HCT116 (cell line): Measurements from ENCODE around the gene CGNL1. TPM values are rescaled to one million over a fixed set of nuclear protein-coding genes. Genes with fewer than 3 reads are reported as not detected.

Experiments used
- ATAC-seq: fragments of 200-7000 bp; cut with Tn5 transposase; 2 replicates; pipeline ENCODE4 v1.9.1; 2020; ENCODE audit warnings: mild to moderate bottlenecking, moderate library complexity
- BruUV-seq: library from RNA; stranded (reverse); fragments of 400-500 nt; replicated peaks from 2 replicates; lab custom pipeline; 2021; lab: Mats Ljungman, UMichigan
- CTCF ChIA-PET: fragments of 300-600 bp; sonication (Branson Sonifier 250); formaldehyde crosslinking; loops from one replicate; lab custom pipeline; 2021; ENCODE audit warnings: antibody characterized with exemption; lab: Charles Lee
- POLR2A ChIA-PET: fragments of 300-600, 350-600 bp; sonication (Branson Sonifier 250); formaldehyde crosslinking; loops from one replicate; lab custom pipeline; 2021; ENCODE audit warnings: antibody characterized with exemption; lab: Charles Lee
- RAD21 ChIA-PET, 2 experiments: fragments of 300-600 bp; sonication (Branson Sonifier 250); formaldehyde crosslinking; loops; one replicate each; lab custom pipeline; 2023; ENCODE audit warnings: low total read pairs in 2 of 2; ENCODE audit not compliant: uncharacterized antibody in 2 of 2, unreplicated experiment in 2 of 2, low non-redundant PET in 1 of 2; lab: Charles Lee
- DNase-seq: peaks from one replicate; pipeline ENCODE4 v3.0.0-alpha.2; 2010; ENCODE audit warnings: low read depth, low spot score
- H2AFZ ChIP-seq: fragments of 200-600 bp; shearing (Covaris generic), sonication (generic); 2 replicates; pipeline ENCODE4 v1.6.1; 2017; ENCODE audit warnings: low read depth, mixed run types, mixed read lengths, antibody characterized with exemption, low read length; ENCODE audit not compliant: poor library complexity, severe bottlenecking
- H3K27ac ChIP-seq: 2 replicates; pipeline ENCODE4 v1.5.1; 2012; ENCODE audit warnings: low read depth, low read length
- H3K27me3 ChIP-seq: fragments of 200-600 bp; sonication (generic); 2 replicates; pipeline ENCODE4 v1.6.1; 2016; ENCODE audit warnings: mixed run types, low read length, mixed read lengths; ENCODE audit not compliant: insufficient read depth
- H3K36me3 ChIP-seq, 2 experiments: fragments of 200-500 bp in 1 of 2; fragments of 200-600 bp in 1 of 2; sonication (Bioruptor generic) in 1 of 2; sonication (generic) in 1 of 2; 2 replicates each; pipeline versions ENCODE4 v1.5.1 to v1.6.1; 2014 to 2016; ENCODE audit warnings: low read length in 2 of 2, inconsistent platforms in 1 of 2, mixed read lengths in 1 of 2, mixed run types in 1 of 2; ENCODE audit not compliant: insufficient read depth in 2 of 2, control insufficient read depth in 1 of 2
- H3K4me1 ChIP-seq, 2 experiments: fragments of 200-600 bp in 1 of 2; sonication (generic) in 1 of 2; 2 replicates each; pipeline versions ENCODE4 v1.5.1 to v1.6.1; 2012 to 2017; ENCODE audit warnings: low read length in 2 of 2, inconsistent platforms in 1 of 2, mild to moderate bottlenecking in 1 of 2, mixed read lengths in 1 of 2, mixed run types in 1 of 2, moderate library complexity in 1 of 2; ENCODE audit not compliant: insufficient read depth in 2 of 2, control insufficient read depth in 1 of 2
- H3K4me2 ChIP-seq: fragments of 200-600 bp; sonication (generic); 2 replicates; pipeline ENCODE4 v1.6.1; 2017; ENCODE audit warnings: mixed run types, low read length, mixed read lengths
- H3K4me3 ChIP-seq, 2 experiments: fragments of 200-600 bp in 1 of 2; sonication (generic) in 1 of 2; replicated peaks in 1 of 2; 2 replicates each; pipeline ENCODE4 v1.5.1; 2011 to 2016; ENCODE audit warnings: low read length in 2 of 2, control low read depth in 1 of 2, low read depth in 1 of 2, mild to moderate bottlenecking in 1 of 2, mixed read lengths in 1 of 2, mixed run types in 1 of 2
- H3K79me2 ChIP-seq: fragments of 200-600 bp; sonication (generic); 2 replicates; pipeline ENCODE4 v1.6.1; 2017; ENCODE audit warnings: mild to moderate bottlenecking, mixed run types, low read length, moderate library complexity, mixed read lengths; ENCODE audit not compliant: insufficient read depth
- H3K9ac ChIP-seq: fragments of 200-600 bp; sonication (generic); 2 replicates; pipeline ENCODE4 v1.6.1; 2016; ENCODE audit warnings: low read length, mixed read lengths
- H3K9me2 ChIP-seq: fragments of 200-600 bp; sonication (generic), shearing (Covaris generic); 2 replicates; pipeline ENCODE4 v1.6.1; 2017; ENCODE audit warnings: mixed run types, mild to moderate bottlenecking, moderate library complexity; ENCODE audit not compliant: insufficient read depth
- H3K9me3 ChIP-seq, 2 experiments: fragments of 200-500 bp in 1 of 2; fragments of 200-600 bp in 1 of 2; sonication (Bioruptor generic) in 1 of 2; sonication (generic) in 1 of 2; 2 replicates each; pipeline ENCODE4 v1.6.1; 2014 to 2017; ENCODE audit warnings: low read length in 2 of 2, mixed read lengths in 2 of 2, inconsistent platforms in 1 of 2, low read depth in 1 of 2, mild to moderate bottlenecking in 1 of 2, mixed run types in 1 of 2, moderate library complexity in 1 of 2; ENCODE audit not compliant: control insufficient read depth in 1 of 2, insufficient read depth in 1 of 2
- H4K20me1 ChIP-seq: fragments of 200-600 bp; sonication (generic), shearing (Covaris generic); 2 replicates; pipeline ENCODE4 v1.6.1; 2017; ENCODE audit warnings: mixed run types, mild to moderate bottlenecking, moderate library complexity; ENCODE audit not compliant: insufficient read depth
- CBX3 ChIP-seq: IDR thresholded peaks from 2 replicates; pipeline ENCODE4 v1.6.1; 2012; ENCODE audit warnings: low read depth
- CEBPB ChIP-seq: IDR thresholded peaks from 2 replicates; pipeline ENCODE4 v1.6.1; 2012; ENCODE audit warnings: low read depth
- FOSL1 ChIP-seq: IDR thresholded peaks from 2 replicates; pipeline ENCODE4 v1.6.1; 2012; ENCODE audit warnings: low read depth
- RAD21 ChIP-seq: IDR thresholded peaks from 2 replicates; pipeline ENCODE4 v1.6.1; 2012; ENCODE audit warnings: low read depth, mild to moderate bottlenecking
- SIN3A ChIP-seq: IDR thresholded peaks from 2 replicates; pipeline ENCODE4 v1.6.1; 2012; ENCODE audit warnings: low read depth
- ZNF274 ChIP-seq: fragments of 200-500 bp; sonication (Bioruptor generic); IDR thresholded peaks from 2 replicates; pipeline ENCODE4 v1.6.1; 2014; ENCODE audit warnings: mild to moderate bottlenecking, low read depth, low read length, inconsistent platforms
- intact Hi-C: fragments of 100-400 bp; cut with micrococcal nuclease; formaldehyde crosslinking; loops from 2 replicates; pipeline ENCODE4 v1.10.0; 2022
- total RNA-seq: library from RNA; stranded (reverse); gene quantifications from one replicate; pipeline ENCODE4 v1.2.1, GENCODE V29; 2021; ENCODE audit not compliant: unreplicated experiment
- TF ChIP-seq, protein P1 (sequence below): IDR thresholded peaks from 2 replicates; pipeline ENCODE4 v1.6.1; 2012
- TF ChIP-seq, protein P2 (sequence below): IDR thresholded peaks from 2 replicates; pipeline ENCODE4 v1.6.1; 2012; ENCODE audit warnings: low read depth
- TF ChIP-seq, protein P3 (sequence below): IDR thresholded peaks from 2 replicates; pipeline ENCODE4 v1.6.1; 2011; ENCODE audit warnings: mild to moderate bottlenecking, low read length, moderate library complexity; ENCODE audit not compliant: insufficient replicate concordance; ENCODE audit errors: extremely low read depth

Gene CGNL1
- total RNA-seq, 1 experiment from 2014 or later, result 2.2 TPM

DNA sequence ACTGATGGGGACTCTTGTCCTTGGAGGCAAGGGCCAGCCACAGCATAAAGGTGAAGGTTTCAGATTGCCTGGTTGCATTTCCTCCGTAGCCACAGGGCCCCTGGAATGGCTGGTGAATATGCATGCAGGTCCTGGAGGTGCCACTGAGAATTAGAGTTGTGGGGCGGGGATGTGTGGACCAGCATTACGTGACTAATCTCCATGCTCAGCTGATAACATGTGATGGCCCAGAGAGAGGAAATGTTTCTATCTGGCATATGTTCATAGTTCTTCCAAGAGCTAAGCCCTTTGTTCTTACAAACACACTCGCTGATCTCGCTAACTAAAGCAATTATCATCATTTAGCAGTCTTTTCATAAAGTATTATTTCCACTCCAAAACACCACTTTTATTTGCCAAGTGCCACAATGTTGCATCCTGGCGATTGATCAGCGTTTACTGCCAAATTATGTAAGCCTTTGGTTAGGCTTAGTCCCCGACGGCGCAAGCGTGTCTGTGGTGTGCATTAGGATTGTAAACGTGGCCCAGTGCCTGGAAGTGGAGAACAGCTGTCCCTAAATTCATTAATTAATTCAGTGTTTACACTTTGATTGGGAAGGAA, 55.9 kb downstream of the CGNL1 start:
- Histone ChIP-seq H3K9ac (no peak overlapping the region), H3K4me3 (no peak overlapping the region), H3K27me3 (no peaks in the 10 kb centered on the region), H3K9me2 (no peaks in the 10 kb centered on the region), H3K4me2 (no peak overlapping the region), H3K27ac (no peak overlapping the region), H4K20me1 (no peaks in the 10 kb centered on the region), H2AFZ (no peak overlapping the region), H3K36me3 (no peaks in the 10 kb centered on the region), H3K79me2 (no peaks in the 10 kb centered on the region), H3K9me3 (no peaks in the 10 kb centered on the region), H3K4me1 (no peaks in the 10 kb centered on the region)
- no peak for ATAC-seq
- no peak for DNase-seq
- no TSS peak for BruUV-seq
- ChIA-PET CTCF (no interaction called here), POLR2A (no interaction called here), RAD21 (no interaction called here)
- TF ChIP-seq, protein P1, sequence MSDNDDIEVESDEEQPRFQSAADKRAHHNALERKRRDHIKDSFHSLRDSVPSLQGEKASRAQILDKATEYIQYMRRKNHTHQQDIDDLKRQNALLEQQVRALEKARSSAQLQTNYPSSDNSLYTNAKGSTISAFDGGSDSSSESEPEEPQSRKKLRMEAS, result no peak
- TF ChIP-seq CBX3 (no peak), SIN3A (no peak), RAD21 (no peak), ZNF274 (no peak), CEBPB (no peak), FOSL1 (no peak)
- TF ChIP-seq, protein P2, sequence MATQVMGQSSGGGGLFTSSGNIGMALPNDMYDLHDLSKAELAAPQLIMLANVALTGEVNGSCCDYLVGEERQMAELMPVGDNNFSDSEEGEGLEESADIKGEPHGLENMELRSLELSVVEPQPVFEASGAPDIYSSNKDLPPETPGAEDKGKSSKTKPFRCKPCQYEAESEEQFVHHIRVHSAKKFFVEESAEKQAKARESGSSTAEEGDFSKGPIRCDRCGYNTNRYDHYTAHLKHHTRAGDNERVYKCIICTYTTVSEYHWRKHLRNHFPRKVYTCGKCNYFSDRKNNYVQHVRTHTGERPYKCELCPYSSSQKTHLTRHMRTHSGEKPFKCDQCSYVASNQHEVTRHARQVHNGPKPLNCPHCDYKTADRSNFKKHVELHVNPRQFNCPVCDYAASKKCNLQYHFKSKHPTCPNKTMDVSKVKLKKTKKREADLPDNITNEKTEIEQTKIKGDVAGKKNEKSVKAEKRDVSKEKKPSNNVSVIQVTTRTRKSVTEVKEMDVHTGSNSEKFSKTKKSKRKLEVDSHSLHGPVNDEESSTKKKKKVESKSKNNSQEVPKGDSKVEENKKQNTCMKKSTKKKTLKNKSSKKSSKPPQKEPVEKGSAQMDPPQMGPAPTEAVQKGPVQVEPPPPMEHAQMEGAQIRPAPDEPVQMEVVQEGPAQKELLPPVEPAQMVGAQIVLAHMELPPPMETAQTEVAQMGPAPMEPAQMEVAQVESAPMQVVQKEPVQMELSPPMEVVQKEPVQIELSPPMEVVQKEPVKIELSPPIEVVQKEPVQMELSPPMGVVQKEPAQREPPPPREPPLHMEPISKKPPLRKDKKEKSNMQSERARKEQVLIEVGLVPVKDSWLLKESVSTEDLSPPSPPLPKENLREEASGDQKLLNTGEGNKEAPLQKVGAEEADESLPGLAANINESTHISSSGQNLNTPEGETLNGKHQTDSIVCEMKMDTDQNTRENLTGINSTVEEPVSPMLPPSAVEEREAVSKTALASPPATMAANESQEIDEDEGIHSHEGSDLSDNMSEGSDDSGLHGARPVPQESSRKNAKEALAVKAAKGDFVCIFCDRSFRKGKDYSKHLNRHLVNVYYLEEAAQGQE, result no peak
- TF ChIP-seq, protein P3, sequence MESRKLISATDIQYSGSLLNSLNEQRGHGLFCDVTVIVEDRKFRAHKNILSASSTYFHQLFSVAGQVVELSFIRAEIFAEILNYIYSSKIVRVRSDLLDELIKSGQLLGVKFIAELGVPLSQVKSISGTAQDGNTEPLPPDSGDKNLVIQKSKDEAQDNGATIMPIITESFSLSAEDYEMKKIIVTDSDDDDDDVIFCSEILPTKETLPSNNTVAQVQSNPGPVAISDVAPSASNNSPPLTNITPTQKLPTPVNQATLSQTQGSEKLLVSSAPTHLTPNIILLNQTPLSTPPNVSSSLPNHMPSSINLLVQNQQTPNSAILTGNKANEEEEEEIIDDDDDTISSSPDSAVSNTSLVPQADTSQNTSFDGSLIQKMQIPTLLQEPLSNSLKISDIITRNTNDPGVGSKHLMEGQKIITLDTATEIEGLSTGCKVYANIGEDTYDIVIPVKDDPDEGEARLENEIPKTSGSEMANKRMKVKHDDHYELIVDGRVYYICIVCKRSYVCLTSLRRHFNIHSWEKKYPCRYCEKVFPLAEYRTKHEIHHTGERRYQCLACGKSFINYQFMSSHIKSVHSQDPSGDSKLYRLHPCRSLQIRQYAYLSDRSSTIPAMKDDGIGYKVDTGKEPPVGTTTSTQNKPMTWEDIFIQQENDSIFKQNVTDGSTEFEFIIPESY, result no peak
- intact Hi-C loops, result no loop called here
